Measurements from ENCODE around the gene SLC27A1. TPM values are rescaled to one million over a fixed set of nuclear protein-coding genes. Genes with fewer than 3 reads are reported as not detected.

The SLC27A1 gene
- total and polyA plus RNA-seq, 9 of the 15 experiments (the other 6 are each of a cell fraction or from before 2014, with no cell fraction given) = 0.06 to 3.0 (median 1.1) TPM

GRCh38 chr19:17539238-17540117, 69.2 kb downstream of the SLC27A1 start (continued):
- TF ChIP-seq MIER1 (IDR thresholded peaks at IDR 0.05; ENCODE audit: low read depth) (peak; percentile 84), TSHZ1 (CRISPR knock-in tag; IDR thresholded peaks at IDR 0.05) (no peak), E2F4 (CRISPR knock-in tag; IDR thresholded peaks at IDR 0.05; ENCODE audit: low read depth) (no peak; the same call in 1 of the 2 replicates), RBM25 (IDR thresholded peaks at IDR 0.05; ENCODE audit: low read depth, low read length, severe bottlenecking) (no peak), ZNF143 (CRISPR knock-in tag; IDR thresholded peaks at IDR 0.05) (no peak), KAT2B (IDR thresholded peaks at IDR 0.05; ENCODE audit: low read depth, low read length) (no peak), IRF2 (CRISPR knock-in tag; IDR thresholded peaks at IDR 0.05) (no peak), THAP7 (CRISPR knock-in tag; IDR thresholded peaks at IDR 0.05) (no peak), HMG20A (CRISPR knock-in tag; conservative IDR thresholded peaks at IDR 0.05) (no peak), MYBL2 (IDR thresholded peaks at IDR 0.05; ENCODE audit: low read depth) (no peak), MYBL2 (CRISPR knock-in tag; IDR thresholded peaks at IDR 0.05; ENCODE audit: borderline replicate concordance) (no peak), TCFL5 (CRISPR knock-in tag; conservative IDR thresholded peaks at IDR 0.05) (no peak), ZNF644 (tag; IDR thresholded peaks at IDR 0.05; ENCODE audit: low read depth) (no peak), ZNF780A (CRISPR knock-in tag; IDR thresholded peaks at IDR 0.05) (no peak), RBM15 (IDR thresholded peaks at IDR 0.05; ENCODE audit: insufficient read depth, low read length) (no peak), MTA2 (IDR thresholded peaks at IDR 0.05; ENCODE audit: low read depth) (no peak), HNRNPL (IDR thresholded peaks at IDR 0.05; ENCODE audit: low read depth, low read length) (no peak)
